ENCODE data around the gene ACP4.
"Not testable (repeated sequence)": the region's sequence is repeated elsewhere in the genome, so short reads cannot be mapped to it uniquely, and the experiment has no call there.

Gene ACP4

GRCh38 chr19:50790396-50790795 is at the start of gene ACP4:
ACP4 (plus strand) TSS chr19:50790415; CDS start chr19:50790415, 0 bp downstream.
- peak; percentile 17 for DNase-seq

- DNase-seq, result no peak
These were observed 48.9 kb upstream of the ACP4 start for GRCh38 chr19:50741179-50741933.

- no peak for DNase-seq
These were observed 46.7 kb upstream of the ACP4 start for GRCh38 chr19:50743537-50743936.

GRCh38 chr19:50745221-50745620 is 45.0 kb upstream of the ACP4 start:
- no peak for DNase-seq

- not testable (repeated sequence) for DNase-seq
These were observed 43.1 kb upstream of the ACP4 start for GRCh38 chr19:50747141-50747540.

GRCh38 chr19:50749490-50749889 is 40.7 kb upstream of the ACP4 start:
- no peak for DNase-seq

- DNase-seq, result no peak
These were observed 40.2 kb upstream of the ACP4 start for GRCh38 chr19:50750010-50750409.

GRCh38 chr19:50753879-50754278 is 36.3 kb upstream of the ACP4 start:
- DNase-seq, result no peak

- DNase-seq, result not testable (repeated sequence)
These were observed 34.0 kb upstream of the ACP4 start for GRCh38 chr19:50756244-50756643.

- not testable (repeated sequence) for DNase-seq
These were observed 32.6 kb upstream of the ACP4 start for GRCh38 chr19:50757624-50758023.

- not testable (repeated sequence) for DNase-seq
These were observed 31.1 kb upstream of the ACP4 start for GRCh38 chr19:50759076-50759475.

- no peak for DNase-seq
These were observed 30.3 kb upstream of the ACP4 start for GRCh38 chr19:50759886-50760285.

GRCh38 chr19:50761501-50761900 is 28.7 kb upstream of the ACP4 start:
- DNase-seq, result not testable (repeated sequence)

GRCh38 chr19:50763521-50763920 is 26.7 kb upstream of the ACP4 start:
- DNase-seq, result not testable (repeated sequence)

- no peak for DNase-seq
These were observed 25.8 kb upstream of the ACP4 start for GRCh38 chr19:50764409-50764808.

- DNase-seq, result not testable (repeated sequence)
These were observed 23.5 kb upstream of the ACP4 start for GRCh38 chr19:50766746-50767145.

GRCh38 chr19:50767263-50767662 is 23.0 kb upstream of the ACP4 start:
- DNase-seq, result not testable (repeated sequence)

- no peak for DNase-seq
These were observed 21.9 kb upstream of the ACP4 start for GRCh38 chr19:50768277-50768676.

- not testable (repeated sequence) for DNase-seq
These were observed 20.1 kb upstream of the ACP4 start, which contains the start of gene GPR32 for GRCh38 chr19:50770164-50770563. GPR32 (plus strand) TSS chr19:50770464; CDS start chr19:50770601, 137 bp downstream.

- DNase-seq, result no peak
These were observed 19.3 kb upstream of the ACP4 start for GRCh38 chr19:50770888-50771287.

GRCh38 chr19:50772476-50772875 is 17.7 kb upstream of the ACP4 start:
- no peak for DNase-seq

GRCh38 chr19:50772912-50773311 is 17.3 kb upstream of the ACP4 start:
- not testable (repeated sequence) for DNase-seq

GRCh38 chr19:50773454-50773853 is 16.8 kb upstream of the ACP4 start:
- DNase-seq, result not testable (repeated sequence)

- no peak for DNase-seq
These were observed 14.1 kb upstream of the ACP4 start for GRCh38 chr19:50776131-50776530.

- no peak for DNase-seq
These were observed 13.0 kb upstream of the ACP4 start for GRCh38 chr19:50777261-50777660.
